Measurements from ENCODE around the gene CFAP99.
"Not testable (repeated sequence)": the region's sequence is repeated elsewhere in the genome, so short reads cannot be mapped to it uniquely, and the experiment has no call there.

Gene CFAP99

DNA sequence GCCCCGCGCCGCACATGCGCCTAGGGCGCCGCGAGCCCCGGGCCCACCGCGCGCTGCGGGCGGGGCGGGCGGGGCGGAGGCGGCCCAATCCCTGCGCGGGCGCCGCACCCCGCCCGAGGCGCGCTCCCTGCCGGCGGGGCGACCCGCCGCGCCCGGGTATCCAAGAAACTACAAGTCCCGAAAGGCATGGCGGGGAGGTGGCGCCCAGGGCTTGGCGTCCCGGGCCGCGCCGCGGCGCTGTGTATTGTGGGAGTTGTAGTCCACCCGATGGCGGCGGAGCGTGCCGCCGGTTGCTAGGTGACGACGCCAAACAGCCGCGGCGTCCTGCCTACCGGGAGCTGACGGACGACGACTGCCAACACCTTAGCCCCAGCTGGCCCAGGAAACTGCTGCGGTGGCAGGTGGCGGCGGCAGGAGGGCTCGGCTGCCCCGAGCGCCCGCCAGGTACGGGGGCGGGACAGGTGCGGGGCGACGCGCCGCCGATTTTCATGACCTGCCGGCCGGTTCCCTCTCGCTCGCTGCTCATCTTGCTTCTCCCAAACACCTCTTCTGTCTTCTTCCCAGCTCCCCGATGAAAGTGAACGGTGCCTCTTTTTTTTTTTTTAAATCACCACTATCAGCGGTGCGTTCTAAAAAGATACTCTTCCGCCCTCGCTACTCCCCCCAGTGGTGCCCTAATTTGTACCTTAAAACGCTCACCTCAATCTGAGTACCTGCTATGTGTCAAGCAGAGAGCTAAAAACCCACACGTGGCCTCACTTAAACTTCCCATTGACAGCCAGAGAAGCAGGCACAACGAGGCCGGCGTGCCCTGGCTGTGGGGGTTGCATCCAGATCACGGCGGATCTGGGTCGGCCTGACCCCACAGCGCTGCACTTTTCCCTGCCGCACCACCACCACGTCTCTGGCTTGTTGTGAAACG lies at the start of gene CFAP99:
TSS of gene CFAP99 (plus strand) at position 306 of the 922 bp plus-strand sequence.
- peak; percentile 95 to 97 for ATAC-seq

DNA sequence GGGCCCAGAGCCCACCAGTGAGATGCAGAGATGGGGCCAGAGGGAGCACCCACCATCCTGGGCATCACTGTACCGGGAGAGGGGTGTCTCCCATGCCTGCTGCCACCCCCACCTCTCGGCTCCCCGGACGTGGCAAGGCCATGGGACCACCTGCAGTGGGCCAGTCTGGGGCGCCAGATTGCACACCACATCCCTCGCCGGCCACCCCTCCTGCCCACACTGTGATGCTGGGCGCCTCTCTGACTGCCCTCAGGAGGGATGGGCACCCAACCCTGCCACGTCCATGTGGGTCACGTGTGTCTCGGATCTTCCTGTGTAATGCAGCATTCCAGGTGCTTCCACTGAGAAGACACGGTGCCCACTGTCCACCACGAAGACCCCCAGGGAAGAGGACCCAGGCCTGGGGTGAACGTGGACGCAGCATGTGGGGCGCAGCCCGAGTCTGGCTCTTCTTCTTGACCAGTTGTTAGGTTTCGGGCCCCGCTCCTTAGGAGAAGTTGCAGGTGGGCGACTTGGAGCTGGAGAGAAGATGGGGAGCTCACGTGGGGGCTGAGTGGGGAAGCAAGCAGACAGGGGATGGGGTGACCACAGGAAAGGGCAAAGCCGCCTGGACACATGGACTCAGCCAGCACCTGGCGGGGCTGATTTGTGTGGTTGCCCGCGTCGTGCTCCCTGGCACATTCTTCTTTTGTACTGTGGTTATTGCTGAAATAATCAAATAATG lies 48.0 kb upstream of the CFAP99 start:
- no peak for ATAC-seq

DNA sequence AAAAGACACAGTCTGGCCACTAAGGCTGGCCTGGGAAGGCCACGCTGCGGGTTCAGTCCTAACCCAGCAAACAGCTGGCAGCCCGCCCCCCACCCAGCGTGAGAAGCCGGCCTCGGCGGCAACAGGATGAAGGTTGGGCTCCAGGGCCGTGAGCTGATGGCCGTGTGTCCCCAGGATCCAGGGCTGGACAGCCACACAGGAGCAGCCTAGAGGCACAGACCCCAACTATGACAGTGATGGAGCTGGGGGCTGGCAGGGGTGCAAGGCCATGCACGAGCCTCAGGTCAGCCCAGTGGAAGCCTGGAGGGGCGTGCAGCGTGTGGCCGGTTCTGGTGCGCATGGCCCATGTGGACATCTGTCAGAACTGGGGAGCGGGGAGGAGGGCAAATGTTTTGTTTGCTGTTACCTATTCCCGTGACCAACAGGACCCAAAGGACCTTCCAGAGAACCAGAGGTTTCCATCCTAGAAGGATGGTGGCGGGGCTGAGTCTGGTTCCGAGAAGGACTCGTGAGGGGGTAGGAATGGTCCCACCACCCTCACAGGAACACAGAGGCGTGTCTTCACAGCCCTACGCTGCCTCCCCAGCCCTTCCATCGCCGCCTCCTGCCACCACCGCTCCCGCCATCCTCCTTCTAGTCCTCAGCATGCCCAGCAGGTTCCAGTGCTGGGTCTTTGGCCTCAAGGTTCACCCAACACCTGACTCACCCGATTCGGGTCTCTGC lies 46.8 kb upstream of the CFAP99 start:
- no peak for ATAC-seq

GRCh38 chr4:2372488-2373030 lies 46.2 kb upstream of the CFAP99 start:
- ATAC-seq: no peak

DNA sequence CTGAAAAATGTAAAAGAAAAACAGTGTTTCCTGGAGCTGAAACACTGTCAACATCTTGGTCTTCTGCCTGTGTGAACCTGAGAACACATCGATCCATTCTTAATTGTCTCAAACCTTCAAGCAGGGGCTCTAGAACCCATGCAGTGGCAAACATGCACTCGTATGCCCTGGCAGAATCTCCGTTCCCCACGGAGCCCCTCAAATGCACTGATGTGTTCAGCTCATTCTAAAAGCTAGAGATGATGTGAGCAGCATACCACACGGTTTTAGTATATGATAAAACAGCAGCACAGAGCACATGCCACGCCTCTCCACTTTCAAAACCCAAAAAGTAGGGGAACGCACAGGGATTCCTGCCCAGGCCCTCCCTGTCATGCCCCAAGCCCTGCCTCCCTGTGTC lies 45.2 kb upstream of the CFAP99 start:
- ATAC-seq: no peak

- no peak for ATAC-seq
Measured at GRCh38 chr4:2375427-2375826, 43.3 kb upstream of the CFAP99 start.

DNA sequence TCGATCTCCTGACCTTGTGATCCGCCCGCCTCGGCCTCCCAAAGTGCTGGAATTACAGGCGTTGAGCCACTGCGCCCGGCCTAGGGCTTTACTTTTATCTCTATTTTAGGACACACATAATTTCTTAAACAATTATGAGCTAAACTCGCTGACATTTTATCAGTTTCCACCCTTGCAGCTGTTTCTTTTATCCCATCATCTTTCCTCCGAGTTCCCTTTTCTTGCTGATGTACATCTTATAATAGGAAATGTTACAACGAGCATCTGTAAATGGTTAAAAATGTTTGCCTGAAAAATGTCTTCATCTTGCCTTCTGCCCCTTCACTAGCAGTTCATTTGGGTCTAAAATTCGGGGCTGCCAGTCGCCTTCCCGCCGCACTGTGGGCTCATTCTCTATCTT lies 41.5 kb upstream of the CFAP99 start:
- no peak for ATAC-seq

- no peak for ATAC-seq
Measured at GRCh38 chr4:2378401-2378800, 40.4 kb upstream of the CFAP99 start.

DNA sequence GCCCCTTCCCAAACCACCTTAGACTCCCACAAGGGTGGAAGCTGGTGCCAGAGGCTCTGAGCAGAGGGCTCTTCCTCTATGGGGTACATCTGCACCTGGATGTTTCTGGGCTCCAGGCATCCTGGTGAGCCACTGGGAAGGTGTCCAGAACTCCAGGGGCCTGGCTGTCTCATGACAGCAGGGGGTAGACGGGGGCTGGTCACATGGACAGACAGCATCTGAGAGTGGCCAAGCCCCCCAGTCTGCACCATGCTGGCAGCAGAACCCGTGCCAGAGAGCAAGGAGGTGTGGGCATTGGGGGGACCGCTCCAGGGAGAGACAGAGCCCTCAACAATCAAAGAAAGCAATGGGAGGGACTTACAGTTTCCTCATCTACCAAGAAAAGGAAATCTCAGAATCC lies 39.9 kb upstream of the CFAP99 start:
- no peak for ATAC-seq

DNA sequence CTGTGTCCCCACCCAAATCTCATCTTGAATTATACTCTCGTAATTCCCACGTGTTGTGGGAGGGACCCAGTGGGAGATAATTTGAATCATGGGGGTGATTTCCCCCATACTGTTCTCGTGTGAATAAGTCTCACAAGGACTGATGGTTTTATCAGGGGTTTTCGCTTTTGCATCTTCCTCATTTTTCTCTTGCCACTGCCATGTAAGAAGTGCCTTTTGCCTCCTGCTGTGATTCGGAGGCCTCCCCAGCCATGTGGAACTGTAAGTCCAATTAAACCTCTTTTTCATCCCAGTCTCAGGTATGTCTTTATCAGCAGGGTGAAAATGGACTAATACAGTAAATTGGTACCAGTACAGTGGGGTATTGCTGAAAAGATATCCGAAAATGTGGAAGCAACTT lies 38.2 kb upstream of the CFAP99 start:
- ATAC-seq: not testable (repeated sequence)

GRCh38 chr4:2382769-2383202 lies 36.0 kb upstream of the CFAP99 start:
- not testable (repeated sequence) for ATAC-seq

- ATAC-seq: not testable (repeated sequence)
Measured at GRCh38 chr4:2383220-2383631, 35.5 kb upstream of the CFAP99 start.

DNA sequence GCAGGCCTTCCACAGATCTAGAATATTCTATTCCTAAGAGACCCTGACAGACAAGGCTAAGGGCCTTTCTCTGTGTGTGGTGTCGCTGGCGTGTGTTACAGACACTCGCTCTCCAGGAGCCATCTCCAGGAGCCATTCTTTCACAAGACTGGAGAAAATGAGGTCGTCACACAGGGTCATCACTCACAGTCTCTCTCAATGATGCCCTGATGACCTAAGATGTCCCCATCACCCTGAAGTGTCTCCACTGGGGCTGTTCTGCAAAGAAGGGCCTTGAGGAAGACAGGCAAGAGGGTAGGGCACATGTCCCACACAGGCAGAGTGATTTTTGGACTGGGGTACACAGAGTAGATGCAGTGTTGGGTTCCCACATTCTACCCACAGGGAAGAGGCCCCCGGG lies 35.0 kb upstream of the CFAP99 start:
- ATAC-seq: no peak

GRCh38 chr4:2384245-2384644 lies 34.5 kb upstream of the CFAP99 start:
- no peak for ATAC-seq

GRCh38 chr4:2385516-2385915 lies 33.2 kb upstream of the CFAP99 start:
- ATAC-seq: no peak

DNA sequence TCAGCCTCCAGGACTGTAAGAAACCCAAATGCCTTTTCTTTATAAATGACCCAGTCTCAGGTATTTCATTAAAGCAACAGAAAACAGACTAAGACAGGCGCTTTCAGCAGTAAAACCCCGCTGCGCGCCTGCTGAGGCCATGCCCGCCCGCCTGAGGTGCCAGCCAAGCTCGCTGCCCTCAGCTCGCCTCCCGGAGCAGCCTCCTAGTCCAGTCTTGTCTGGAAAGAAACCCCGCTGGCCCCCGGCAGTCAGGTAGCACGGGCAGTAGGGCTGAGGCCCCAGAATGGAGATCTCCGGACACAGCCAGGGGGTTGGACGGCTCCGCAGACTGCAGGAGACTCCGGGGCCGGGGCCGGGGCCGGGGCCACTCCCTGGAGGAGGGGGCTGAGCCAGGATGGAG lies 32.0 kb upstream of the CFAP99 start:
- no peak for ATAC-seq

DNA sequence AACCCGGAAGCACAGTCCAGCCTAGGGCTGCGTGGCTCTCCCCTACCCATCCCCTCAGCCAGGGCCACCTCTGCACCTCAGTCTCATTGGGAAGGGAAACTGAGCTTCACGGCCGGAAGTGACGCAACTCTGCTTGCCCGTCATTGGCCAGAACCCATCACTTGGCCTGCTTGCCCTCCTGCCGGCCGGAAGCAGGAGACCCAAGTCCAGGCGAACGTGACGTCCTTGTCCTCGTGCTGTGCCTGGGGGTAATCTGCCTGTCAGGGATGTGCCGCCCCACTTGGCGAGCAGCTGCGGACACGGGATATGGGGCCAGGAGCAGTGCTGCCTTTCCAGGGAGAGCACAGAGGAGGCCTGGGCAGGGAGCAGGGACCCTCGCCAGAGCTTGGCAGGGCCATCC lies 31.5 kb upstream of the CFAP99 start:
- ATAC-seq: no peak

GRCh38 chr4:2387829-2388228 lies 30.9 kb upstream of the CFAP99 start:
- ATAC-seq: no peak

GRCh38 chr4:2388429-2389182 lies 30.1 kb upstream of the CFAP99 start:
- no peak for ATAC-seq

- ATAC-seq: no peak
Measured at GRCh38 chr4:2389691-2390090, 29.1 kb upstream of the CFAP99 start.

GRCh38 chr4:2390146-2390545 lies 28.6 kb upstream of the CFAP99 start:
- no peak for ATAC-seq

GRCh38 chr4:2390784-2391421 lies 27.9 kb upstream of the CFAP99 start:
- ATAC-seq: no peak

All from activated CD4-positive, CD25-positive, alpha-beta regulatory T cell treated with anti-CD3 and anti-CD28 coated beads, Interleukin-2, amount 50 U/mL, for 24 hours (primary cell).